Caco-2 (cell line): Measurements from ENCODE around the gene LIPA. TPM values are rescaled to one million over a fixed set of nuclear protein-coding genes. Genes with fewer than 3 reads are reported as not detected.

Experiments used
- Bru-seq: library from RNA; stranded (reverse); fragments of 400-500 nt; gene quantifications from one replicate; lab custom pipeline; 2021; lab: Mats Ljungman, UMichigan
- BruChase-seq, 2 experiments: library from RNA; stranded (reverse); fragments of 400-500 nt; gene quantifications; one replicate each; lab custom pipeline; 2021; lab: Mats Ljungman, UMichigan
- BruUV-seq: library from RNA; stranded (reverse); fragments of 400-500 nt; replicated peaks from 2 replicates; lab custom pipeline; 2021; lab: Mats Ljungman, UMichigan
- CTCF ChIA-PET: fragments of 300-600 bp; sonication (Branson Sonifier 250); formaldehyde crosslinking; loops from one replicate; lab custom pipeline; 2022; ENCODE audit warnings: antibody characterized with exemption; lab: Charles Lee
- POLR2A ChIA-PET: fragments of 300-600 bp; sonication (Branson Sonifier 250); formaldehyde crosslinking; loops from one replicate; lab custom pipeline; 2022; ENCODE audit warnings: antibody characterized with exemption; lab: Charles Lee
- DNase-seq, 2 experiments: peaks; one replicate each; pipeline versions ENCODE4 v3.0.0 to v3.0.0-alpha.2; 2020 to 2022
- H3K27me3 ChIP-seq: replicated peaks from 2 replicates; pipeline ENCODE4 v1.6.0; 2011; ENCODE audit warnings: low read length; ENCODE audit not compliant: control insufficient read depth, insufficient read depth
- H3K36me3 ChIP-seq: 2 replicates; pipeline ENCODE4 v1.5.1; 2011; ENCODE audit warnings: low read length; ENCODE audit not compliant: control insufficient read depth, insufficient read depth
- H3K4me1 ChIP-seq: fragments of 250-450 bp; sonication (Bioruptor Pico); 2 replicates; pipeline ENCODE4 v1.5.1; 2020; ENCODE audit warnings: mild to moderate bottlenecking
- H3K4me3 ChIP-seq: 2 replicates; pipeline ENCODE4 v1.5.1; 2011; ENCODE audit warnings: low read depth, mild to moderate bottlenecking, control low read depth, low read length
- H3K9me3 ChIP-seq: fragments of 250-450 bp; sonication (Bioruptor Pico); 2 replicates; pipeline ENCODE4 v1.5.1; 2020; ENCODE audit warnings: mild to moderate bottlenecking, moderate library complexity
- H3K27ac Mint-ChIP-seq: one replicate; pipeline ENCODE4 v1.8.0; 2022; ENCODE audit warnings: mixed read lengths; ENCODE audit not compliant: unreplicated experiment
- H3K27me3 Mint-ChIP-seq: one replicate; pipeline ENCODE4 v1.8.0; 2022; ENCODE audit warnings: mixed read lengths; ENCODE audit not compliant: insufficient read depth, unreplicated experiment
- H3K36me3 Mint-ChIP-seq: one replicate; pipeline ENCODE4 v1.8.0; 2022; ENCODE audit warnings: mild to moderate bottlenecking, mixed read lengths; ENCODE audit not compliant: insufficient read depth, unreplicated experiment
- H3K4me1 Mint-ChIP-seq: one replicate; pipeline ENCODE4 v1.8.0; 2022; ENCODE audit warnings: low read depth, mixed read lengths; ENCODE audit not compliant: unreplicated experiment
- H3K4me3 Mint-ChIP-seq: one replicate; pipeline ENCODE4 v1.8.0; 2022; ENCODE audit warnings: mild to moderate bottlenecking, moderate library complexity, mixed read lengths; ENCODE audit not compliant: unreplicated experiment
- H3K9me3 Mint-ChIP-seq: one replicate; pipeline ENCODE4 v1.8.0; 2022; ENCODE audit warnings: mixed read lengths; ENCODE audit not compliant: unreplicated experiment
- intact Hi-C: fragments of 100-400 bp; cut with micrococcal nuclease; formaldehyde crosslinking; loops from one replicate; pipeline ENCODE4 v1.10.0; 2022; ENCODE audit not compliant: unreplicated experiment
- long read RNA-seq: library from polyadenylated mRNA; stranded (forward); transcript quantifications from one replicate; pipeline ENCODE4 v2.0.0, GENCODE V29; 2022
- total RNA-seq: library from RNA; stranded (reverse); gene quantifications from 2 replicates; pipeline ENCODE4 v1.2.3, GENCODE V29; 2022
- TF ChIP-seq, protein P1 (sequence below), 2 experiments: fragments of 200-600 bp in 1 of 2; IDR thresholded peaks; 1 replicate in 1 of 2; 2 replicates in 1 of 2; pipeline versions ENCODE4 v1.5.1 to v1.8.0; 2011 to 2022; ENCODE audit warnings: antibody characterized with exemption in 1 of 2, control low read depth in 1 of 2, inconsistent platforms in 1 of 2, low read depth in 1 of 2, low read length in 1 of 2, mild to moderate bottlenecking in 1 of 2, moderate library complexity in 1 of 2; ENCODE audit not compliant: insufficient read depth in 1 of 2, severe bottlenecking in 1 of 2, unreplicated experiment in 1 of 2

The LIPA gene
- total RNA-seq (18.8 and 20.4 TPM in 2 replicates), Bru-seq, nascent RNA (percentile 40 among the genes with signal in this experiment), BruChase-seq, experiment 1, labeled RNA remaining after a 2-hour chase (percentile 40 among the genes with signal in this experiment), BruChase-seq, experiment 2, labeled RNA remaining after a 6-hour chase (percentile 48 among the genes with signal in this experiment)
- long read RNA-seq, transcript LIPA-202 (10 exons, 2,782 nt), result major isoform, 62 of 70 reads
- long read RNA-seq, partial matches to known transcripts, result 4 of 70 reads
- long read RNA-seq, other reads (novel, unspliced or antisense), result 4 of 70 reads

GRCh38 chr10:89251409-89252224 is at the start of gene LIPA:
Gene LIPA (minus strand): TSS chr10:89251775. CDS start chr10:89247648, 4,127 bp downstream.
- H3K4me1 Mint-ChIP-seq, result peaks cover 6% of the 10 kb centered on the region
- no peaks in the 10 kb centered on the region; the same call in 1 of the 2 replicates for H3K4me1 ChIP-seq
- no TSS peak for BruUV-seq
- no peaks in the 10 kb centered on the region for H3K27me3 Mint-ChIP-seq
- peak; percentile 93 to 96 for DNase-seq
- no peaks in the 10 kb centered on the region for H3K27me3 ChIP-seq
- ChIA-PET POLR2A (interaction anchor here (0.9 to 1.8 kb wide), 3 partner anchors 11 to 101 kb away, joined by 3 to 5 read pairs (median 3); no protein-coding TSS in a partner anchor), CTCF (interaction anchor here (0.5 to 1.8 kb wide), 4 partner anchors 34 to 425 kb away, joined by 3 to 7 read pairs (median 4); no protein-coding TSS in a partner anchor)
- peak within 1 kb of the TSS; percentile 73 for H3K4me3 ChIP-seq
- no peak within 1 kb of the TSS for H3K27ac Mint-ChIP-seq
- TF ChIP-seq, protein P1, sequence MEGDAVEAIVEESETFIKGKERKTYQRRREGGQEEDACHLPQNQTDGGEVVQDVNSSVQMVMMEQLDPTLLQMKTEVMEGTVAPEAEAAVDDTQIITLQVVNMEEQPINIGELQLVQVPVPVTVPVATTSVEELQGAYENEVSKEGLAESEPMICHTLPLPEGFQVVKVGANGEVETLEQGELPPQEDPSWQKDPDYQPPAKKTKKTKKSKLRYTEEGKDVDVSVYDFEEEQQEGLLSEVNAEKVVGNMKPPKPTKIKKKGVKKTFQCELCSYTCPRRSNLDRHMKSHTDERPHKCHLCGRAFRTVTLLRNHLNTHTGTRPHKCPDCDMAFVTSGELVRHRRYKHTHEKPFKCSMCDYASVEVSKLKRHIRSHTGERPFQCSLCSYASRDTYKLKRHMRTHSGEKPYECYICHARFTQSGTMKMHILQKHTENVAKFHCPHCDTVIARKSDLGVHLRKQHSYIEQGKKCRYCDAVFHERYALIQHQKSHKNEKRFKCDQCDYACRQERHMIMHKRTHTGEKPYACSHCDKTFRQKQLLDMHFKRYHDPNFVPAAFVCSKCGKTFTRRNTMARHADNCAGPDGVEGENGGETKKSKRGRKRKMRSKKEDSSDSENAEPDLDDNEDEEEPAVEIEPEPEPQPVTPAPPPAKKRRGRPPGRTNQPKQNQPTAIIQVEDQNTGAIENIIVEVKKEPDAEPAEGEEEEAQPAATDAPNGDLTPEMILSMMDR (IDR thresholded peaks at IDR 0.05; ENCODE audit: insufficient read depth in 1 of 2, low read depth in 1 of 2, low read length in 1 of 2, severe bottlenecking in 1 of 2, unreplicated experiment in 1 of 2), result no peak
- H3K9me3 ChIP-seq, result peaks cover 10% of the 10 kb centered on the region; the same call in 1 of the 2 replicates
- no peaks in the 10 kb centered on the region for H3K36me3 Mint-ChIP-seq
- intact Hi-C loops, result loop anchor here (10.0 kb wide), 1 partner anchor 453 kb away; the partner anchor contains the start of gene KIF20B
- no peaks in the 10 kb centered on the region; the same call in 1 of the 2 replicates for H3K36me3 ChIP-seq
- peaks cover 13% of the 10 kb centered on the region for H3K9me3 Mint-ChIP-seq
- H3K4me3 Mint-ChIP-seq, result peak within 1 kb of the TSS; percentile 91

DNA sequence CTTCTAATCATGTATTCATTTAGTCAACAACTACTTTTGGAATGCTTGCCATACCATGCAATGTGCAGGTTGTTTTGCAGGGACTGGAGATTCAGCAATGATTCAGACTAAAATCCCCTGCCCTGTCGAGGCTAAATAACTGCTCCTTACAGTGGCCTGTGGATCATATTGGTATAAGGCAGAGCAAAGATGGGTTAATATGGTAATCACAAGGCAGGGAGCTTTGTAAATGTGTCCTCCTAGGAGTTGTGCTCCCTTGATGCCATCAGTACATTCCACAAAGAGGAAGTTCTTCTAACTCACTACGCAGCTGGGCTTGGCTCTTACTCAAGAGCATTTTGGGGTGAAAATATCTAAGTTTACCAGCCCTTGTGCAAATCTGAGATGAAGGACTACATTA is 49.7 kb upstream of the LIPA start:
- H3K27ac Mint-ChIP-seq, result peak overlapping the region; percentile 70
- ChIA-PET CTCF (interaction anchor here (0.6 to 0.8 kb wide), 3 partner anchors 51 to 72 kb away, joined by 3 to 4 read pairs (median 3); no protein-coding TSS in a partner anchor), POLR2A (no interaction called here)
- H3K9me3 Mint-ChIP-seq, result no peaks in the 10 kb centered on the region
- TF ChIP-seq, protein P1 (IDR thresholded peaks at IDR 0.05; ENCODE audit: insufficient read depth in 1 of 2, low read depth in 1 of 2, low read length in 1 of 2, severe bottlenecking in 1 of 2, unreplicated experiment in 1 of 2), result no peak
- no peak overlapping the region for H3K4me3 ChIP-seq
- no peaks in the 10 kb centered on the region for H3K36me3 ChIP-seq
- no peaks in the 10 kb centered on the region for H3K27me3 Mint-ChIP-seq
- intact Hi-C loops, result no loop called here
- H3K4me1 ChIP-seq, result peaks cover 12% of the 10 kb centered on the region
- no TSS peak for BruUV-seq
- no peaks in the 10 kb centered on the region for H3K36me3 Mint-ChIP-seq
- H3K9me3 ChIP-seq, result no peaks in the 10 kb centered on the region
- H3K4me1 Mint-ChIP-seq, result no peaks in the 10 kb centered on the region
- H3K4me3 Mint-ChIP-seq, result peak overlapping the region; percentile 67
- H3K27me3 ChIP-seq, result no peaks in the 10 kb centered on the region
- no peak for DNase-seq

DNA sequence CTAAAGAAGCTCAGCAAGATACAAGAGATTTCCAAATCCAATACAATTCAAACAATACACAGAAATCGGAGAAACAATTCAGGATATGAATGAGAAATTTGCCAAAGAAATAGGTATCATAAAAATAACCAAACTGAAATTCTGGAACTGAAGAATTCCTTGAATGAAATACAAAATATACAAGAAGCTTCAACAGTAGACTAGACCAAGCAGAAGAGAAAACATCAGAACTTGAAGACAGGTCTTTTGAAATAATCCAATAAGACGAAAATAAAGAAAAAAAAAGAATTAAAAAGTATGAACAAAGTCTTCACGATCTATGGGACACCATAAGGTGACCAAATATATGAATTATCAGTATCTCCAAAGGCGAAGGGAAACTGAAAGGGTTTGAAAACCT is 47.5 kb upstream of the LIPA start:
- Histone ChIP-seq H3K4me1 (peaks cover 12% of the 10 kb centered on the region), H3K36me3 (no peaks in the 10 kb centered on the region), H3K4me3 (no peak overlapping the region), H3K9me3 (no peaks in the 10 kb centered on the region), H3K27me3 (no peaks in the 10 kb centered on the region)
- Mint-ChIP-seq H3K9me3 (no peaks in the 10 kb centered on the region), H3K27me3 (no peaks in the 10 kb centered on the region), H3K4me3 (no peak overlapping the region), H3K4me1 (no peaks in the 10 kb centered on the region), H3K36me3 (no peaks in the 10 kb centered on the region), H3K27ac (no peak overlapping the region)
- no peak for DNase-seq
- BruUV-seq, result no TSS peak
- TF ChIP-seq, protein P1 (IDR thresholded peaks at IDR 0.05; ENCODE audit: insufficient read depth in 1 of 2, low read depth in 1 of 2, low read length in 1 of 2, severe bottlenecking in 1 of 2, unreplicated experiment in 1 of 2), result no peak
- ChIA-PET CTCF (interaction anchor here (0.7 kb wide), 1 partner anchor 33 kb away, joined by 3 read pairs; no protein-coding TSS in a partner anchor), POLR2A (no interaction called here)
- intact Hi-C loops, result loop anchor here (10.0 kb wide), 1 partner anchor 266 kb away; no protein-coding TSS in a partner anchor
